Measurements from ENCODE around the gene CACNA2D2.

Gene CACNA2D2

DNA sequence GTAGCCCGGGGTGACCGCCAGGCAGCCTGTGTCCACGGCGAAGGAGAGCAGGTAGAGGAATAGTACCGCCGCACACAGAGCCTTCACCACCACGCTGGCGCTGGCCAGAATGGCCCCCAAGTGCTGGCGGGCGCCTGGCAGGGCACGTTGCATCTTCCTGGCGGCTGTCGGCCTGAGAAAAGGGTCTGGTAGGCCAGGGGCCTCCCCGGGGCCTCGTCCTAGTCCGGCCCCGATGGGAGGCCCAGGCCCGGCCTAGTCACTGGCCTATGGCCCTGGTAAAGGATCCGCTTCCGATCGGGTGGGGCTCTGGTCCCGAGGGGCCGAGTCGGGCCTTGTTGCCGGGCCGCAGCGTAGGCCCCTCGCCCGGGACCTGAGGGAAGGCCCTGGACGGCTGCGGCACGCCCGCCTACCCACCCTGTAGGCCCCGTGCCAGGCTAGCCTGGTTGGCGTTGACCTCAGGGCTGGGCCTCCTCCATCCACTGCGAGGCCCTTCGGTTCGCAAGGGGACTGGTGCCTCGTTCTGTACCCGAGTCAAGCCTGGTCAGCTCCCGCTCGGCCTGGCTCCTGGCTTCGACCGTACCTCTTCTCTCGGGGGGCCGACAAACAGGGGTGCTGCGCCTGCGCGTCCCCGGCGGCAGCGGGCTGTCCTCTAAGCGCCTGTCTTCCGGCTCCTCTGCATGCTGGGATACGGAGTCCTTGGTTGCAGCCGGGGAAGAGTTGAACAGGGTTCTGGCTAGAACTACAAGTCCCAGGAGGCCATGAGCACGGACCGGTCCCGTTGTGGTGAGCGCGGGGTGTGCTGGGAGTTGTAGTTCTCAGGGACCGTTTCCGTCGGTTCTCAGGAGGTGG, 144.3 kb downstream of the CACNA2D2 start, which contains the start of gene TMEM115:
TSS of gene TMEM115 (minus strand) at position 611 of the 849 bp plus-strand sequence. CDS start at position 153, 458 bp downstream.
- peak; percentile 72 for DNase-seq

DNA sequence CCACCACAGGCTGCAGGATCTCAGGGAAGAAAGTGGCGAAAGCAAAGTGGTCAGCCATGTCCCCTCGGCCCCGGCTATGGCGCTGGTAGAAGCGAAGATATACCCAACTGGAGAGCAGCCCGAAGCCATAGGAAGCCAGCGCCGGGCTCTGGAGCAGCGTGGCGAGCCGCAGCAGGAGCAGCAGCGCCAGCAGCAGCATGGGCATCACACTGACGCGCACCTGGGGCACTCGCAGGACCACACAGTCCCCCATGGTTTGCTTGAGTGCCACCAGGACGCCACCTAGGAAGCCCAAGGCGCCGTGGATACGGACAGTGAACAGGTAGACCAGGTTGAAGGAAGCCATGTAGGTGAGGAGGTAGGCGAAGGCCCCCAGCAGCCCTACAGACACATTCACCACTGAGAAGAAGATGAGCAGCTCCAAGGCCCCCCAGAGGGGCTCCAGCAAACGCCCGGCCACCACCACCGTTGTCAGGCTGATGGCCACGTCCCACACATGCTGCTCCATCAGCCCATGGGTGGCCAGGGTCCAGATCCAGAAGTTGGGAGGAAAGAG, 145.0 kb downstream of the CACNA2D2 start:
- no peak for DNase-seq

DNA sequence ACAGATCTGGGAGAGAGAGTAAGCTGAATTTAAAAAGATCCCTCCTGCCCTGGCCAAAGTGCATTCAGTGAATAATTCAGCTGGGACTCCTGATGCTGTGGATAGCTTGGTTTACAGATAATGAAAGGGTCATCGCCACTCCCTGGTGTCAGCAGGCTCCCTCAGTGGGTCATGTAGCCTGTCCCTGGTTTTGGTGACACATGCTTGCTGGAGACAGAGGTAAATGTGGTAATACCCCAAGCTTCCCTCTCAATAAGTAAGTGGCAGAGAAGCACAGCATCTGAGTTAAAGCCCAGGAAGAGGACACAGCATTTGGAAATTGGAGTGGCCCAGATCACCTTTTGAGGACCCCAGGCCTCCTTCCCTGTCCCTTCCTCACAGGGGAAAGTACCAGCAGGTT, 146.0 kb downstream of the CACNA2D2 start:
- DNase-seq: no peak

DNA sequence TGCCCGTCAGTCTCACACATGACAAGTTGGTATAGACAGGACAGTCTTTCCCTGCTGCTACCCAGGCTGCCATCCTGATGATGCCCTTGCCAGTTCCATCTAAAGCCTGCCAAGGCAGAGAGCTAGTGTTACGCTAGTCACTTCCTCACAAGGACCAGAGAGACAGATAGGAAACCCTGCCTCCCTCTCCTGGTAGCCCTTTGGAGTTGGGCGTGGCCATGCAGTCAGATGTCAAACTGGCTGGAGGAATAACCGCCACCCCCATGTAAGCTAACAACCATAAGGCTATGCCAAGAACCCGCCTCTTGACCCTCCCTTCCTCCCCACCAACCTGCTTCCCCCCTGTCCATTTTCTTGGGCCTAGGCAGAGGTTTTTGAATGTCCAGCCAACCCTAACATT, 146.9 kb downstream of the CACNA2D2 start:
- no peak for DNase-seq

DNA sequence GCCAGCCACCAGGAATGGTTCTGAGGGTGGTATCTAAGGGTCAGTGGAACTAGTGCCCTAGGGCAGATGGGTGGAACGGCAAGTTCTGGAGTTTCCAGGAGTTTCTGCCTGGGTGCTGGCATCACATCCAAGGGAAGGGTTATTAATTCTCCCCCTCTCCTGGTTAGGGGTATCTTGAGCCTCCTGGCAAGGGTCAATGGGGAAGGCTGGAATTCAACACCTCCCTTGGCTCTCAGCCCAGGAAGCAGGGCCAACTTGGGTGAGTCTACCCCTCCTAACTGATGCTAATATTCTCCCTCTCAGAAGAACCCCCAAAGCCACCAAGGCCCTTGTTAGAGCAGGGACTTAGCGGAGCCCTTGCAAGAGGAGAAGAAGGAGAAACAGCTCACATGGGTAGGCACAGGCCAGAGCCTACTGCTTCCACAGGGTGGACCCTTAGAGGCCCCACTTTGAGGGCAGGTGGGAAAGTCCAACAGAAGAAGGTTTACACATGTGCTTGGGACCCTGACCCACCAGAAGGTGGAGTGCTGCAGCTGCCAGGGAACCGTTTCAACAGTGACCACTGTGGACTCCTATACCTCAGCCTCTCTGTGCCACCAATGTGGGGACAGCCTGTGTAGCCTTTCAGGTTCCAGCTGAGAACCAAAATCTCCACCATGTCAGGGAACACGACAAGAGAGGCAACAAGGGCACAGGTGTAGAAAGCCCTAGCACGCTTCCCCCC, 147.4 kb downstream of the CACNA2D2 start:
- DNase-seq: no peak

DNA sequence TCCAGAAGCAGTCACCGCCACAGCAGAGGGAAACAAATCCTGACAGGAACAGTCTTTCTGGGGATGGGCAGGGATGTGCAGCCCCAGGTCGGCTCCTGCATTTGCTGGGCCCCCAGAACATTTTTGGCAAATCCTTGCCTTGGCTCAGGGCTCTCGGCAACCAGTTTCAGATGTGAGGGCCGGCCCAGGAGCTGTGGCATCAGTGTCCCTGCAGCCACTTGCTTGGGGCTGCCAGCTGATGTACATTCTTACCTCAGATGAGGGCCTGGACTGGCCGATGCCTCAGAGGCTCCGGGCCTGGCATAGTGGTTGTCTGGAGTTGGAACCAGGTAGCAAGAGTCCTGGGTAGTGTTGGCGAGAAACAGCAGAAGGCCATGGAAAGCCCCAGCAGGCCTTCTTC, 148.6 kb downstream of the CACNA2D2 start:
- DNase-seq: no peak

DNA sequence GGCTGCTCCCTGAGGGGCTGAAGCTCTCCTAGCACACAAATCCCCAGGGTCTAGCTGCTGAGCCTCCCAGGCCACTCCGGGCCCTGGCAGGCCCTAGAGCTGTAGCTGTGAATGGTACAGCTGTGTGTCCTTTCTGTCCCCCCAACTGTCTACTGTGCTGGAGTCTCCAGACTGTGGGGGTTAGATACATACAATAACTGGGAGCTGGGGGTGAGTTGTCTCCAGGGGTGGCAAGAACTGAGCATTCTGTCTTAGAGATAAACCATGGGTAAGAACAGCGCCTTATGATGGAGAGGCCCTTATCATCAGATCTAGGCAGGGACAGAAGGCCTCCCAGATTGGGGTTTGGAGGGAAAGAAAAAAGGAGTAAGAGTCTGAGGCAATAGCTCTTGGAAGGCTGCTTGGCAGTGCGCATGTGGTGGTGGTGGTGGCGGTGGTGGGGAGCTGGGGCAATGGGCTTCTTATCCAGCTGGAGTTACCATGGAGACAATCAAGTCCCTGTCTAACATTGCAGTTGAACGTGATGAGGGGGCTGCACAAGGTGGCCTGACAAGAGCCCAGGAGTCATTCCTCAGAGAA, 149.2 kb downstream of the CACNA2D2 start:
- DNase-seq: no peak

DNA sequence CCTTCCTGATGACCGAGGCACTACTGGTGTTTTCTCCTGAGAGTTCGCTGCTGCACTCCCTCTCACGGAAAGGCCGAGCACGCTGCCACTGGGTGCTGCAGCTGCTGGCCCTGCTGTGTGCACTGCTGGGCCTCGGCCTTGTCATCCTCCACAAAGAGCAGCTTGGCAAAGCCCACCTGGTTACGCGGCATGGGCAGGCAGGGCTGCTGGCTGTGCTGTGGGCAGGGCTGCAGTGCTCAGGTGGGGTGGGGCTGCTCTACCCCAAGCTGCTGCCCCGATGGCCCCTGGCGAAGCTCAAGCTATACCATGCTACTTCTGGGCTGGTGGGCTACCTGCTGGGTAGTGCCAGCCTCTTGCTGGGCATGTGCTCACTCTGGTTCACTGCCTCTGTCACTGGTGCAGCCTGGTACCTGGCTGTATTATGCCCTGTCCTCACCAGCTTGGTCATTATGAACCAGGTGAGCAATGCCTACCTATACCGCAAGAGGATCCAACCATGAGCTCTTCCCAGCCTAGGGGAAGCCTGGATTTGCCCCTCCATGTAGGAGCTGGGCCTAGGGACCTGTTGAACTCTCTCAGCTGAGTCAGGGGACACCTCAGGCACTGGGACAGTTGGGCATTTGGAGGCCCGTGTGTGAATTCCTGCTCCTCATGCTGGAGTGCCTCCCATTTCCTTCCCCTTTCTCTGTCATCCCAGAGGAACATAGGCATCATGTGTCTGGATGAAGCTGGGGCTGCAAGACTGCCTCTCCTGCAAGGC, 150.0 kb downstream of the CACNA2D2 start:
- no peak for DNase-seq

DNA sequence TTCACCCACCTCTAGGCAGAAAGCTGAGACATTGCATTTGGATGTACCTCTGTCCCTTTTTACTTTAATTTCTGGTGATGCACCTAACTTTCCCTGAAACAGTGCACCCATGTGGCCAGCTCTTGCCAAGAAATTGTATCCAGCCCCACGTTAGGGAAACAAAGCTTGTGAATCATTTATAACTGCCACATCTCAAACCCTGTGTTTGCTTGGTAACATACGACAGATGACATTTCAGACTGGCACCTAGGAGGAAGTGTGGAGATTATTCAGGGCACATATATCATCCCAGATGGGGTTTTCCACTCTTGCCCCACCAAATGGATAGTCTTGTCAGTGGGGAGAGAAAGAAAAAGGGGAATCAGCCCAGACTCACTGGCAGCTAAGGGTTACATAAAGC, 150.7 kb downstream of the CACNA2D2 start:
- DNase-seq: no peak

DNA sequence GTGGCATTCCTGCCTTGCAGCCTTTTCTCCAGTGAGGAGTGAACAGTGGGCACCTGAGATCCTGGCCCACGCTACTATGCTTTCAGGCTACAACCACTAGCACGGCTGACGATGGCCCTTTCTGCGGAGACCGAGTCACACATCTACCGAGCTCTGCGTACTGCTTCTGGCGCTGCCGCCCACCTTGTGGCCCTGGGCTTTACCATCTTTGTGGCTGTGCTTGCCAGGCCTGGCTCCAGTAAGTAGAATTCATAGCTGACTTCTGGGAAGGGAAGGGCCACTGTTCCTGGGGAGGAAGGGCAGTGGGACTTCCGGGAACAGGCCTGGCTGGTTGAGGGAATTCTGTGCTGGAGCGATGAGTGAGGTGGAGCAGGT, 152.1 kb downstream of the CACNA2D2 start:
- DNase-seq: no peak

DNA sequence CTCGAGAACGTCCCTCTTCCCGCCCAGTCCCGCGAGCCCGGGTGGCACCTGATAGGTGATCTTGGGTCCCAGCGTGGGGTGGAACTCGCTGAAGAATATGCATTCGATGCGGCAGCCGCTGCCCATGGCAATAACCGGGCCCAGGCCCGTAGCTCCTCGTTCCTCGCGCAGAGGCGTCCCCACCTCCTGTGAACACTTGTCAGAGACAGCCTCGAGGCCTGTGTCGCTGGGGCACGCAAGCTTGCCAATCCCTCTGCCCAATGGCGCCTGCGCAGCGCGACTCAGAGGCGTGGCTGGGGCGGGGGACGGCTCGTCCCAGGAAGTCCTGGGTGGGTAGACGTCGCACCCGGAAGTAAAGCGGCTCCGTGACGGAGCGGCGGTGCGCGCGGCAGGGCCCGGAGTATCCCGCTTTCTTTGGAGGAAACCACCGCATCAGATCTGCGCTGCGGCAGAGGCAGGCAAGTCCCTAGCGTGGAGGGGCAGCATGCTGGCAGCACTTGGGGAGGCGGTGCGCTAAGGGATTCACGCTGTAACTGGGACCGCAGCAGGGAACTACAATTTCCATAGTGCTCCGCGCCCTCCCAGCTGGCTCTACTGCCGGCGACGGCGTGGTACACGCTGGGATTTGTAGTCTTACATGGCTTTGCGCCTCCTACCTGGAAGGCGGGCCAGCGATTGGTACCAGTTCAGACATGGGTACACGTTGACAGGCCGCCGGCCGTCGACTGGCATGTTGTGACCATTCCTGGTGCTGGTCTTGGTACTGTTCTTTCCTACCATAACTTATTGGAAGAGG, 152.7 kb downstream of the CACNA2D2 start, which contains the start of the genes CYB561D2 and NPRL2:
TSS of gene CYB561D2 (plus strand) at position 336 of the 796 bp plus-strand sequence. CDS start 572 bp downstream, outside the sequence.
TSS of gene NPRL2 (minus strand) at position 249 of the 796 bp plus-strand sequence. CDS start at position 126, 123 bp downstream.
- peak; percentile 71 for DNase-seq

DNA sequence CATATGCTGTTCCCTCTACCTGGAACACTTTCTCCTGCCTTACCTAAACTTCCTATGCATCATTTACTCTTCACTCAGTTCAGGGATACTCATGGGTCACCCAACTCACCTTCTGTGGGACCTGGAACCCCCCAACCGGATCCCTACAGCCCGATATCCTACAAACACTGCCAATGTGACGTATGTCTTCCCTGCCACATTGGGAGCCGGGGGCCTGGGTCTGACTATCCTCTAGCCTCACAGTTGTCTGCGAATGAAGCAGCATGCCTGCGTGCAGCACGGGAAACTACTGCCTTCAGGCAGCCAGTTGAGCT, 153.3 kb downstream of the CACNA2D2 start:
- DNase-seq: no peak

DNA sequence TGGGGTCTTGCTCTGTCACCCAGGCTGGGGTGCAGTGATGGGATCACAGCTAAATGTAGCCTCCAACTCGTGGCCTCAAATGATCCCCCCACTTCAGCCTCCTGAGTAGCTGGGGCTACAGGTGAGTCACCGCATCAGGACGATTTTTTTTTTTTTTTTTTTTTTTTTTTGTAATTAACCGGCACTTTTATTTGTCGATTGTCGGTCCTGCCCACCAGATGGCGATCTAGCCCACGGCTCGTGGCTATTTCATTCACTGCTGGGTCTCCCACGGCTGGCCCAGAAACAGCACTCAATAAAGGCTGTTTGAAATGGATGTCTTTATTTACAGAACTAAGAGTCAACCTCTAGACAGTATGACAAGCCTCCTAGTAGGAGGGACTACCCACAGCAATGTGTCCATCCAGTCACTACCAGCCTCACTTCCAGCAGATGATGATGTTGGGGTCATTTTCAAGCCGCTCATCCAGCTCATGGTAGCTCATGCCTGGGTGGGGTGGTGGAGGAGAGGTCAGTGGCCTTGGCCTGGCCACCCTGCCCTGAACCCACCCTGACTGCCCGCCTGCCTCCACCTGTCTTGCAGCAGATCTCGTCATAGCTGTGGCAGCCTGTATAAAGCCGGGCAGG, 156.1 kb downstream of the CACNA2D2 start:
- DNase-seq: peak; percentile 50

DNA sequence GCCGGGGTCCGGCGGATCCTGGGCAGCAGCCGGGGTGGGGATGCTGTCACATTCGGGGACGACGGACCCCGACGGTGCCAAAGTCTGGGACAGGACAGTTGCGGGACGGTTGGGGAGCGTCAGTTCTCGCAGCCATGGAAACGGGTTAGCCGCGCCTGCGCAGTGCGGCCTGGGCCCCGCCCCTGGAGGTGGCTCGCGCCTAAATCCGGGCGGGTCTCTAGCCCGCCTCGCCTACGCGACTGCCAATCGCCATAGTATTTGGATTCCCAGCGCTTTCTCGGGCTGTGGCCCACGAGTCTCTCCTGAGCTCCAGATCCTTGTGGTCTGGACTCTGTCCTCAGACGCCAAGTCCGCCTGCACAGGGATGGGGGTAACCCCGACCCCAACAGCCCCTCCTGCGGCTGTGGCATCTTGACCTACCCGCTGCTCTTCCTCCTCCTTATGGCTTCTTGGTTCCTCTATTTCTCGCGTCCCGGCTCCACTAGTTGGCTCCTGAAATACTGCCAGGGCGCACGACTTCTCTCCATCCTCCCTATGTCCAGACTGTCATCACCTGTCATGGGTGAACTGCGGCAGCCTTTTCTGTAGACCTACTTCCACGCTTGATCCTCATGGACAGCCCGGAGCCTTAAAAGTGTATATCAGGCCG, 157.7 kb downstream of the CACNA2D2 start, which contains the start of gene ZMYND10:
TSS of gene ZMYND10 (minus strand) at position 147 of the 649 bp plus-strand sequence. CDS start 153 bp downstream, outside the sequence.
- no peak for DNase-seq

DNA sequence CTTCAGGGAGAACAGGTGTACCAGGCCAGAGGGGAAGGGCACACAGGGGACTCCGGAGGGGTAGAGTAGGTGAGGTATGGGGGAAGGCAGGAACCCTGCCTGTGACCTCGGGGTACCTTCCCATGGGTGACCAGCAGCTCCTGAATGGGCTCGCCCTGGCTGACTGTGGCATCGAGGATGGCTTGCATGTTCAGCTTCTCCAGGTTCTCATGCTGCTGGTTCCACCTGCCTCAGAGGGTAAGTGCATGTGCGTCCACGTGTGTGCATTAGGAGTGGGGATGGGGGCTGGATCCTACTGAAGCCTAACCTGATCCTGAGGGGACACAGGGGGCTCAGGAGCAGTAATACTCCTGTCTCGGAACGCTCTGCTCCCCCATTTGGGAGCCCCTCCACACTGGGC, 158.4 kb downstream of the CACNA2D2 start:
- DNase-seq: no peak

DNA sequence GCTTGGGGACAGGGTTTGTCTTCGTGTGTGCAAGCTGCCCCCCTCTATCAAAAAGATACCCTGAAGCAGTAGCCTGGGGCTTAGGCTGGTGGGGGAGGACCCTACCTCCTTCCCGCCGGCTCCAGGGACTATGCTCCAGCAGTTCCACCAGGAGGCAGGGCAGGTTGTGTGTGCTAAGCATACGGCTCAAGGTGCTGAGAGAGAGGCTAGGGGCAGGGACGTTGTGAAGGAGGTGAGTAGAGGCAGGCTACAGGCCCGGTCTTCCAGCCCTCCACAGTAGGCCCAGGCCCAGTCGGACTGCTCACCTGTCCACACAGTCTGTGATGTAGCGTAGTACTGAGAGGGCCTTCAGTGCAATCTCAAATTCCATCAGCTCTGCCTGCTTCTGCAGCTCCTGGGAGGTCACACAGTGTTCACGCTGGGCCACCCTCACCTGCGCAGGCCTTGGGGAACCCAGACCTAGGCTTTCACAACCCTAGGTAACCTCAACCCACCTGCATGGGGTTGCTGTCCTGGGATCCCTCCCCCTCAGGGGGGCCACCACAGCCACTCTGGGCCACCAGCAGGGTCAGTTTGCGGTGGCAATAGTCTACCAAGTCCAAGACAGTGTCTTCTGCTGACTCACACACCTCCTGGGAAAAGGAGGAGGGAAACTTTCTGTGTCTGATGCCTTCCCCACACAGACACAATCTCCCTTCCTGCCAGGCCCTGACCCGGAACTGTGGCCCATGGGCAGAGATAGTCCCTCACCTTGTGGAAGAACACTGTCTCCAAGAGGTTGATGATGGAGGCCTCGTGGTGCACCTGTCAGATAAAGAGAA, 160.4 kb downstream of the CACNA2D2 start:
- no peak for DNase-seq

DNA sequence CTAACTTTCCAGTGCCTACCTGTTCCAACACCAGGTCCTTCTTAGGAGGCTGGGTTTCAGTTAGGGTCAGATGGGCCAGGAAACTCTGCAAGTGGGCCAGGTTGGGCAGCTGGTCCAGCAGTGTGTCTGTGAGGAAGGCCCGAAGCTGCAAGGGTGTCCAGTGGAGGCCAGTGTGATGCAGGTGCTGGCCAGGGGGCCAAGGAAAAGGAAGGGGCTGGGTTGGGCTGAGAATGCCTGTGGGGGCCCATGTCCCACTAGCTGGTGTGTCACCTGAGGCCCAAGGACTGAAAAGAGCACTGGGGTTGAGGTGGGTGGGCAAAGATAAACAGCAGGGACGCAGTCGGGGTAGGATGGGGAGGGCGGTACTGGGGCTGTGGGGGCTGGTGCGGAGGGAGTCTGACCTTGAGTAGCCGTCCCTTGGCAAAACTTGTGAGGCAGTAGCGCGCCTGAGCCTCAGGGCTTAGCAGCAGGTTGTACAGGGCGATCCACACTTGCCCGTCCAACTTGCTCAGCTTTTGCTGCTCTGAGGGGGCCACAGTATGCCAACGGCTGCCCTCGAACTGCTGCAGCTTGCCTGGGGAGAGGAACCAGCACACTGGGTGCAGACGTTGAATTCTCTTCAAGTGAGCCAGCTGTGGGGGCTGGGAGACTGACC, 161.3 kb downstream of the CACNA2D2 start:
- no peak for DNase-seq

DNA sequence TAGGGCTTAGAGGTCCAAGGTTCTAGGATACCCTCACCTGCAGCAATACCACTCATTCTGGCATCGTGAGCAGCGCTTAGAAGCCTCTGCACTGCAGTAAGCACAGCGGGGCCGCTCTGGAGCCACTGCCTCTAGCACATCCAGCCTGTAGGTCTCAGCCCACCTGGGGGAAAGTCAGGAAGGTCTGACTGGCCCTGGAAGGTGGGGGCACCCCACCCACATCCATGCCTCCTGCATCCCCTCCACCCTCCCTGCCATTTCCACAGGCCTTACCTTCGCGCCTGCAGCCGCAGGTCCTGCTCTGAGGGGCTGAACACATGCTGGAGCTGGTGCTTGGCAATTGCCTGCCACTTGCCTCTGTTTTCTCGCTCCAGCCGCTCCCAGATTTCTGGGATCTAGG, 161.9 kb downstream of the CACNA2D2 start:
- DNase-seq: no peak

All from NCI-H2029 (cell line).